K562 (cell line): ENCODE results near the gene SYTL2. TPM values are rescaled to one million over a fixed set of nuclear protein-coding genes. Genes with fewer than 3 reads are reported as not detected.
A peak's percentile ranks its signal among the peaks of the same experiment; 100 is the strongest.

Experiments used
- ATAC-seq: fragments of 200-7000 bp; cut with Tn5 transposase; 3 replicates; pipeline ENCODE4 v1.9.1; 2020; ENCODE audit warnings: moderate library complexity
- BruUV-seq: library from RNA; stranded (reverse); fragments of 400-500 nt; replicated peaks from 2 replicates; lab custom pipeline; 2021; lab: Mats Ljungman, UMichigan
- CTCF ChIA-PET: fragments of 300-600 bp; formaldehyde crosslinking; extraction: SDS; loops from one replicate; lab custom pipeline; 2021; ENCODE audit warnings: low intra/inter-chr PET ratio; lab: Yijun Ruan, JAX
- POLR2A ChIA-PET: fragments of 300-600, 350-650 bp; sonication (Branson Sonifier 250); formaldehyde crosslinking; extraction: SDS; loops from one replicate; lab custom pipeline; 2021; ENCODE audit warnings: antibody characterized with exemption, inconsistent platforms; lab: Yijun Ruan, JAX
- DNase-seq, 4 experiments: peaks; one replicate each; pipeline versions ENCODE4 v3.0.0 to v3.0.0-alpha.2; 2011 to 2018; ENCODE audit warnings: low spot score in 3 of 4, mixed read lengths in 3 of 4; ENCODE audit errors: extremely low read depth in 1 of 4
- FAIRE-seq: peaks from 2 replicates; lab custom pipeline; 2011; peaks lifted over from hg19 to GRCh38; lab: Jason Lieb, UNC
- H2AFZ ChIP-seq: 2 replicates; pipeline ENCODE4 v1.6.0; 2011; ENCODE audit warnings: low read depth, low read length, control low read depth, inconsistent platforms
- H3K27ac ChIP-seq: fragments of 200-600 bp; 3 replicates; pipeline ENCODE4 v1.8.0; 2011; ENCODE audit warnings: low read depth, mild to moderate bottlenecking, control low read depth, inconsistent platforms, low read length, moderate library complexity, mixed read lengths; ENCODE audit errors: extremely low read depth
- H3K27me3 ChIP-seq, 2 experiments: fragments of 300-600 bp in 1 of 2; 2 replicates in 1 of 2; 3 replicates in 1 of 2; pipeline versions ENCODE4 v1.6.0 to v1.8.0; 2011; ENCODE audit warnings: inconsistent platforms in 2 of 2, low read length in 2 of 2, mild to moderate bottlenecking in 1 of 2, mixed read lengths in 1 of 2, moderate library complexity in 1 of 2; ENCODE audit not compliant: control insufficient read depth in 2 of 2, insufficient read depth in 2 of 2
- H3K36me3 ChIP-seq: fragments of 300-600 bp; 3 replicates; pipeline ENCODE4 v1.8.0; 2011; ENCODE audit warnings: mild to moderate bottlenecking, low read length, inconsistent platforms; ENCODE audit not compliant: control insufficient read depth, insufficient read depth
- H3K4me1 ChIP-seq, 2 experiments: fragments of 200-600 bp in 1 of 2; replicated peaks in 1 of 2; 2 replicates in 1 of 2; 3 replicates in 1 of 2; pipeline versions ENCODE4 v1.5.1 to v1.8.0; 2011; ENCODE audit warnings: inconsistent platforms in 2 of 2, low read length in 2 of 2, mild to moderate bottlenecking in 1 of 2, mixed read lengths in 1 of 2, moderate library complexity in 1 of 2; ENCODE audit not compliant: control insufficient read depth in 2 of 2, insufficient read depth in 2 of 2
- H3K4me2 ChIP-seq: 2 replicates; pipeline ENCODE4 v1.6.1; 2011; ENCODE audit warnings: low read length, control low read depth, inconsistent platforms, mixed read lengths; ENCODE audit not compliant: insufficient read depth
- H3K4me3 ChIP-seq: fragments of 200-600 bp; sonication (generic), shearing (Covaris generic); 2 replicates; pipeline ENCODE4 v1.5.1; 2016; ENCODE audit warnings: control low read depth, inconsistent platforms
- H3K79me2 ChIP-seq: fragments of 200-600 bp; 3 replicates; pipeline ENCODE4 v1.8.0; 2011; ENCODE audit warnings: low read length, inconsistent platforms; ENCODE audit not compliant: control insufficient read depth, insufficient read depth
- H3K9ac ChIP-seq, 2 experiments: 2 replicates each; pipeline versions ENCODE4 v1.6.0 to v1.6.1; 2011; ENCODE audit warnings: low read depth in 2 of 2, low read length in 2 of 2, control low read depth in 1 of 2, inconsistent platforms in 1 of 2, mild to moderate bottlenecking in 1 of 2, mixed read lengths in 1 of 2; ENCODE audit not compliant: insufficient read depth in 1 of 2
- H3K9me1 ChIP-seq: one replicate; pipeline ENCODE4 v1.6.0; 2011; ENCODE audit warnings: inconsistent platforms, mild to moderate bottlenecking, low read length, moderate library complexity; ENCODE audit not compliant: control insufficient read depth, insufficient read depth
- H3K9me3 ChIP-seq: replicated peaks from 2 replicates; pipeline ENCODE4 v1.5.1; 2011; ENCODE audit warnings: low read depth, low read length, inconsistent platforms; ENCODE audit not compliant: control insufficient read depth, insufficient read depth
- H4K20me1 ChIP-seq: replicated peaks from 2 replicates; pipeline ENCODE4 v1.6.1; 2011; ENCODE audit warnings: low read length, inconsistent platforms, mixed read lengths; ENCODE audit not compliant: control insufficient read depth, insufficient read depth
- CGGBP1 ChIP-seq: fragments of 250-450 bp; sonication (Bioruptor Pico); IDR thresholded peaks from 2 replicates; pipeline ENCODE4 v1.9.0; 2021; ENCODE audit warnings: mild to moderate bottlenecking
- CUX1 ChIP-seq: fragments of 200-800 bp; sonication (Bioruptor generic); IDR thresholded peaks from 2 replicates; pipeline ENCODE4 v1.6.1; 2016; ENCODE audit warnings: missing genetic modification characterization, missing compliant biosample characterization
- ESRRB ChIP-seq: fragments of 250-450 bp; sonication (Bioruptor Pico); IDR thresholded peaks from 2 replicates; pipeline ENCODE4 v1.5.0; 2020; ENCODE audit warnings: mild to moderate bottlenecking, moderate library complexity, borderline replicate concordance
- FOXM1 ChIP-seq, 2 experiments: fragments of 450-650 bp in 1 of 2; sonication (generic) in 1 of 2; formaldehyde crosslinking in 1 of 2; IDR thresholded peaks; 2 replicates each; pipeline versions ENCODE4 v1.6.1 to v1.9.0; 2017 to 2022; ENCODE audit warnings: low read depth in 2 of 2, mild to moderate bottlenecking in 2 of 2, missing genetic modification reagents in 1 of 2, moderate library complexity in 1 of 2
- NFIC ChIP-seq: fragments of 450-650 bp; IDR thresholded peaks from 2 replicates; pipeline ENCODE4 v1.6.1; 2017; ENCODE audit warnings: mild to moderate bottlenecking, inconsistent platforms
- PRPF4 ChIP-seq: fragments of 200-400 bp; formaldehyde crosslinking; IDR thresholded peaks from one replicate; pipeline ENCODE4 v1.6.1; 2017; ENCODE audit warnings: low read length, low read depth, mild to moderate bottlenecking; ENCODE audit not compliant: insufficient read depth, poor library complexity, severe bottlenecking
- SIX5 ChIP-seq, 2 experiments: IDR thresholded peaks; 2 replicates each; pipeline ENCODE4 v1.6.1; 2011; ENCODE audit warnings: low read length in 2 of 2, borderline replicate concordance in 1 of 2, low read depth in 1 of 2, mild to moderate bottlenecking in 1 of 2, moderate library complexity in 1 of 2; ENCODE audit not compliant: insufficient read depth in 1 of 2
- SMARCA4 ChIP-seq: fragments of 450-650 bp; IDR thresholded peaks from 2 replicates; pipeline ENCODE4 v1.6.1; 2016
- ZNF551 ChIP-seq: fragments of 250-450 bp; sonication (Bioruptor Pico); IDR thresholded peaks from 2 replicates; pipeline ENCODE4 v1.5.0; 2021; ENCODE audit warnings: mild to moderate bottlenecking, moderate library complexity
- ZNF561 ChIP-seq: fragments of 450-650 bp; formaldehyde crosslinking; conservative IDR thresholded peaks from 2 replicates; pipeline ENCODE4 v1.4.0; 2020; ENCODE audit warnings: mild to moderate bottlenecking, moderate library complexity
- WGBS: fragments of 100-300 bp; shearing (Covaris generic); methylation state at CpG from one replicate; pipeline ENCODE4 v1.1.6; 2016; ENCODE audit warnings: low coverage, mixed read lengths; ENCODE audit not compliant: insufficient coverage; ENCODE audit errors: missing lambda C conversion rate; 5-methylcytosine and 5-hydroxymethylcytosine counted together
- in situ Hi-C: fragments of 300-500 bp; cut with MboI; formaldehyde crosslinking; loops from 4 replicates; pipeline ENCODE4 v1.15.0; 2018; ENCODE audit warnings: inconsistent platforms, mixed read lengths
- intact Hi-C: fragments of 100-400 bp; cut with micrococcal nuclease; formaldehyde crosslinking; loops from 2 replicates; pipeline ENCODE4 v1.14.2; 2022
- polyA plus RNA-seq, 8 experiments: library from polyadenylated mRNA; depleted of rRNA in 4 of 8; stranded (reverse) in 5 of 8; unstranded in 3 of 8; fragments of >200 nt; fragmentation: Nextera tagmentation in 2 of 8; fragmentation: Illumina TruSeq in 1 of 8; extraction: Ambion mirVana in 2 of 8; extraction: Trizol in 1 of 8; gene quantifications; 2 replicates each; pipeline versions ENCODE4 v1.2.1 to v1.2.3, GENCODE V29; 2011 to 2014; ENCODE audit warnings: inconsistent platforms in 1 of 8, missing spikeins in 1 of 8
- total RNA-seq, 7 experiments: library from RNA; depleted of rRNA in 6 of 7; stranded (reverse); fragments of >200 nt in 6 of 7; fragmentation: Illumina TruSeq in 2 of 7; extraction: Trizol in 2 of 7; gene quantifications; 2 replicates each; pipeline versions ENCODE4 v1.2.1 to v1.2.3, GENCODE V29; 2011 to 2021; ENCODE audit warnings: low replicate concordance in 1 of 7
- TF ChIP-seq, protein P1 (sequence below): fragments of 250-450 bp; sonication (Bioruptor Pico); IDR thresholded peaks from 2 replicates; pipeline ENCODE4 v1.5.1; 2021; ENCODE audit warnings: mild to moderate bottlenecking
- TF ChIP-seq, protein P2 (sequence below): IDR thresholded peaks from 2 replicates; pipeline ENCODE4 v1.6.1; 2014; ENCODE audit warnings: antibody characterized with exemption

The SYTL2 gene
- total and polyA plus RNA-seq, 9 of the 15 experiments (the other 6 are each of a cell fraction or from before 2014, with no cell fraction given): 0.05 to 0.57 (median 0.35) TPM

DNA sequence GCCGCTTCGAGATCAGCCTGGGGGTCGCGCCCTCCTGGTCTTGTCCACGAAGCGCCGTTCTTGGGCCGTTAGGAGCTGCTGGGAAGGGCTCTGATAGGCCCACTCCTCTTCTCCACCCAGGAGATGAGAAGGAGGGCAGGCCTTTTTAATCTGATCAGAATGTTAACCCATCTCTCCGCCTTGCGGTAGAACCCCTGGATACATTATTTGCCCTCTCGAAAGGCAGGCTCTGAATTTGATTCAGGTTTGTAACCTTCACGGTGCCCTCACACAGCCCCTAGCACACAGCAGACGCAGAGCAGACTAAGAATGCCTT is 44.4 kb upstream of the SYTL2 start, which contains the start of gene CCDC83:
Gene CCDC83 (plus strand): TSS at position 43 of the 316 bp plus-strand sequence. CDS start 9,741 bp downstream, outside the sequence.
- Histone ChIP-seq H3K4me3 (peak within 1 kb of the TSS; percentile 33), H3K27me3 (no peaks in the 10 kb centered on the region), H3K4me2 (peak within 1 kb of the TSS; percentile 80), H3K4me1 (peaks cover 4 to 11% of the 10 kb centered on the region in 2 experiments; a peak in 2 of 5 replicates), H2AFZ (peak within 1 kb of the TSS; percentile 97), H3K79me2 (no peaks in the 10 kb centered on the region), H3K9me3 (no peaks in the 10 kb centered on the region), H4K20me1 (no peaks in the 10 kb centered on the region), H3K27ac (peak within 1 kb of the TSS; percentile 56), H3K9ac (peak within 1 kb of the TSS; percentile 62 to 84), H3K36me3 (no peaks in the 10 kb centered on the region), H3K9me1 (no peaks in the 10 kb centered on the region)
- in situ Hi-C loops (no loop called here), intact Hi-C loops (loop anchor here (2.0 to 10.0 kb wide), 6 partner anchors 86 to 962 kb away; no protein-coding TSS in a partner anchor)
- POLR2A ChIA-PET: interaction anchor here (0.6 to 1.2 kb wide), 6 partner anchors 10 to 110 kb away, joined by 3 to 6 read pairs (median 4); no protein-coding TSS in a partner anchor
- ATAC-seq: no peak
- no peak for FAIRE-seq
- no TSS peak for BruUV-seq
- WGBS: 58% methylated on average over 13 of the region's 13 CpGs
- no peak for DNase-seq
- CTCF ChIA-PET: interaction anchor here (1.3 to 1.7 kb wide), 3 partner anchors 339 to 436 kb away, joined by 3 to 13 read pairs (median 6); no protein-coding TSS in a partner anchor
- TF ChIP-seq NFIC: no peak
- no peak for TF ChIP-seq SMARCA4
- TF ChIP-seq PRPF4: no peak
- no peak for TF ChIP-seq ZNF561 (CRISPR knock-in tag)
- no peak for TF ChIP-seq FOXM1 (IDR thresholded peaks at IDR 0.05; ENCODE audit: low read depth)
- TF ChIP-seq FOXM1 (CRISPR knock-in tag; IDR thresholded peaks at IDR 0.05; ENCODE audit: low read depth): 0 out of 2 replicates have a peak, but pooled peaks have one; percentile 2
- TF ChIP-seq, protein P1, sequence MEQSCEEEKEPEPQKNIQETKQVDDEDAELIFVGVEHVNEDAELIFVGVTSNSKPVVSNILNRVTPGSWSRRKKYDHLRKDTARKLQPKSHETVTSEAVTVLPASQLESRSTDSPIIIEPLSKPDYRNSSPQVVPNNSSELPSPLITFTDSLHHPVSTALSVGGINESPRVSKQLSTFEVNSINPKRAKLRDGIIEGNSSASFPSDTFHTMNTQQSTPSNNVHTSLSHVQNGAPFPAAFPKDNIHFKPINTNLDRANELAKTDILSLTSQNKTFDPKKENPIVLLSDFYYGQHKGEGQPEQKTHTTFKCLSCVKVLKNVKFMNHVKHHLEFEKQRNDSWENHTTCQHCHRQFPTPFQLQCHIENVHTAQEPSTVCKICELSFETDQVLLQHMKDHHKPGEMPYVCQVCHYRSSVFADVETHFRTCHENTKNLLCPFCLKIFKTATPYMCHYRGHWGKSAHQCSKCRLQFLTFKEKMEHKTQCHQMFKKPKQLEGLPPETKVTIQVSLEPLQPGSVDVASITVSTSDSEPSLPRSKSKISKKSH (CRISPR knock-in tag): no peak
- no peak for TF ChIP-seq ESRRB (CRISPR knock-in tag)
- TF ChIP-seq, protein P2, sequence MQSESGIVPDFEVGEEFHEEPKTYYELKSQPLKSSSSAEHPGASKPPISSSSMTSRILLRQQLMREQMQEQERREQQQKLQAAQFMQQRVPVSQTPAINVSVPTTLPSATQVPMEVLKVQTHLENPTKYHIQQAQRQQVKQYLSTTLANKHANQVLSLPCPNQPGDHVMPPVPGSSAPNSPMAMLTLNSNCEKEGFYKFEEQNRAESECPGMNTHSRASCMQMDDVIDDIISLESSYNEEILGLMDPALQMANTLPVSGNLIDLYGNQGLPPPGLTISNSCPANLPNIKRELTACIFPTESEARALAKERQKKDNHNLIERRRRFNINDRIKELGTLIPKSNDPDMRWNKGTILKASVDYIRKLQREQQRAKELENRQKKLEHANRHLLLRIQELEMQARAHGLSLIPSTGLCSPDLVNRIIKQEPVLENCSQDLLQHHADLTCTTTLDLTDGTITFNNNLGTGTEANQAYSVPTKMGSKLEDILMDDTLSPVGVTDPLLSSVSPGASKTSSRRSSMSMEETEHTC: no peak
- no peak for TF ChIP-seq CUX1 (CRISPR knock-in tag)
- TF ChIP-seq ZNF551 (CRISPR knock-in tag): no peak
- no peak for TF ChIP-seq CGGBP1 (CRISPR knock-in tag)
- TF ChIP-seq SIX5 (IDR thresholded peaks at IDR 0.05; ENCODE audit: borderline replicate concordance in 1 of 2, insufficient read depth in 1 of 2, low read depth in 1 of 2, low read length in 2 of 2): no peak
